Adipocyte (in vitro differentiated cells): ENCODE results near the gene ACACB.
A peak's percentile ranks its signal among the peaks of the same experiment; 100 is the strongest.

Experiments used
- DNase-seq: peaks from one replicate; pipeline ENCODE4 v3.0.0-alpha.2; 2015; ENCODE audit warnings: low read depth
- H3K27me3 ChIP-seq: replicated peaks from 2 replicates; pipeline ENCODE4 v1.7.0; 2013; ENCODE audit warnings: mild to moderate bottlenecking, low read length, moderate library complexity; ENCODE audit not compliant: control insufficient read depth, insufficient read depth
- H3K36me3 ChIP-seq: 2 replicates; pipeline ENCODE4 v1.7.0; 2013; ENCODE audit warnings: low read length, mild to moderate bottlenecking, moderate library complexity; ENCODE audit not compliant: control insufficient read depth, insufficient read depth, severe bottlenecking
- H3K4me1 ChIP-seq: 2 replicates; pipeline ENCODE4 v1.7.0; 2013; ENCODE audit warnings: mild to moderate bottlenecking, low read length, moderate library complexity; ENCODE audit not compliant: control insufficient read depth, insufficient read depth
- H3K4me3 ChIP-seq: 2 replicates; pipeline ENCODE4 v1.7.0; 2013; ENCODE audit warnings: mild to moderate bottlenecking, low read length, moderate library complexity
- H3K9ac ChIP-seq: 2 replicates; pipeline ENCODE4 v1.7.0; 2013; ENCODE audit warnings: mild to moderate bottlenecking, low read length, moderate library complexity
- H3K9me3 ChIP-seq: 2 replicates; pipeline ENCODE4 v1.7.0; 2013; ENCODE audit warnings: mild to moderate bottlenecking, low read length, moderate library complexity; ENCODE audit not compliant: control insufficient read depth

ACACB gene

GRCh38 chr12:109110988-109111495 is 5.3 kb upstream of the ACACB start:
- DNase-seq = peak; percentile 95
- H3K4me3 ChIP-seq = peak overlapping the region; percentile 84
- peak overlapping the region; percentile 77 for H3K9ac ChIP-seq
- no peaks in the 10 kb centered on the region for H3K9me3 ChIP-seq
- peaks cover 37% of the 10 kb centered on the region for H3K36me3 ChIP-seq
- H3K27me3 ChIP-seq = no peaks in the 10 kb centered on the region
- peaks cover 55% of the 10 kb centered on the region for H3K4me1 ChIP-seq

- Histone ChIP-seq H3K9me3 (no peaks in the 10 kb centered on the region), H3K4me1 (peaks cover 71% of the 10 kb centered on the region)
Observed at GRCh38 chr12:109112720-109113465, 3.5 kb upstream of the ACACB start.

GRCh38 chr12:109113661-109114321 is 2.6 kb upstream of the ACACB start:
- peaks cover 76% of the 10 kb centered on the region for H3K4me1 ChIP-seq
- H3K9ac ChIP-seq = peak overlapping the region; percentile 55
- H3K4me3 ChIP-seq = peak overlapping the region; percentile 38
- peak; percentile 22 for DNase-seq
- peaks cover 14% of the 10 kb centered on the region for H3K36me3 ChIP-seq
- H3K27me3 ChIP-seq = no peaks in the 10 kb centered on the region
- no peaks in the 10 kb centered on the region for H3K9me3 ChIP-seq

More at GRCh38 chr12:109112720-109113465, 3.5 kb upstream of the ACACB start:
- no peak for DNase-seq
- H3K4me3 ChIP-seq = peak overlapping the region; percentile 38
- peak overlapping the region; percentile 50 for H3K9ac ChIP-seq
- no peaks in the 10 kb centered on the region for H3K27me3 ChIP-seq
- H3K36me3 ChIP-seq = peaks cover 23% of the 10 kb centered on the region

GRCh38 chr12:109114644-109115043 is 1.7 kb upstream of the ACACB start:
- no peaks in the 10 kb centered on the region for H3K27me3 ChIP-seq
- no peaks in the 10 kb centered on the region for H3K9me3 ChIP-seq
- H3K9ac ChIP-seq = peak overlapping the region; percentile 76
- no peak for DNase-seq
- H3K4me1 ChIP-seq = peaks cover 81% of the 10 kb centered on the region
- peak overlapping the region; percentile 51 for H3K4me3 ChIP-seq
- peaks cover 7% of the 10 kb centered on the region for H3K36me3 ChIP-seq

GRCh38 chr12:109115404-109115757 is 1.0 kb upstream of the ACACB start:
- H3K4me1 ChIP-seq = peaks cover 74% of the 10 kb centered on the region
- no peaks in the 10 kb centered on the region for H3K9me3 ChIP-seq
- H3K4me3 ChIP-seq = peak overlapping the region; percentile 51
- H3K9ac ChIP-seq = peak overlapping the region; percentile 76
- no peaks in the 10 kb centered on the region for H3K27me3 ChIP-seq
- no peaks in the 10 kb centered on the region for H3K36me3 ChIP-seq
- no peak for DNase-seq

- Histone ChIP-seq H3K27me3 (no peaks in the 10 kb centered on the region), H3K36me3 (no peaks in the 10 kb centered on the region), H3K9ac (peak overlapping the region; percentile 88), H3K4me1 (peaks cover 62% of the 10 kb centered on the region), H3K9me3 (no peaks in the 10 kb centered on the region), H3K4me3 (peak overlapping the region; percentile 53)
- DNase-seq = no peak
Observed at GRCh38 chr12:109116611-109116949, 193 bp downstream of the ACACB start.

GRCh38 chr12:109120095-109120494 is 3.7 kb downstream of the ACACB start:
- Histone ChIP-seq H3K4me3 (no peak overlapping the region), H3K4me1 (peaks cover 35% of the 10 kb centered on the region), H3K27me3 (no peaks in the 10 kb centered on the region), H3K9ac (peak overlapping the region; percentile 24), H3K36me3 (no peaks in the 10 kb centered on the region), H3K9me3 (no peaks in the 10 kb centered on the region)
- DNase-seq = no peak

GRCh38 chr12:109120557-109120956 is 4.2 kb downstream of the ACACB start:
- Histone ChIP-seq H3K27me3 (no peaks in the 10 kb centered on the region), H3K36me3 (no peaks in the 10 kb centered on the region), H3K4me3 (no peak overlapping the region), H3K9me3 (no peaks in the 10 kb centered on the region), H3K4me1 (peaks cover 31% of the 10 kb centered on the region), H3K9ac (peak overlapping the region; percentile 24)
- no peak for DNase-seq

DNA sequence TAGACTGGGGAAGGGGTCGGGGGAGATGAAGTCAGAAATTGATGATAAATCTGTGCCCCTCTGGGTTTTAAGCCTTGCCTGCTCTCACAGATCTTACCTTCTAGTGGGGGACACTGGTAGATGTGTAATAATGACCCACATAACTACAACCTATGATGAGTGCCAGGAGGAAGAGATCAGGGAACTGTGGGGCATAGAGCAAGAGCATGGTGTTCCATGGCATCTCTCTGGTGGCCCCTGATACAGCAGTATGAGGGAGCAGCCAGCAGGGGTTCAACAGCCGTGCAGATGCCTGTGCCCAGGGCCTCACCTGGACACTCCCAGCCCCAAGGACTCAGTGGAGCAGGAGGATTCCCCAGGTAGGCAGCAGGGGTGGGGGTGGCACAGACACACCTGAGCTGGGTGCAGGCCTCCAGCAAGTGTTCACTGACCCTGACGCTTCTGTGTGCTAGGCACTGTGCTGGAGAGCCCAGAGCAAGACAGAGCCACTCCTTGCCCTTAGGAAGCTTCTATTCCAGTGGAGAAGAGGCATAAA is 5.0 kb downstream of the ACACB start:
- no peak for DNase-seq
- H3K9ac ChIP-seq = no peak overlapping the region
- H3K4me3 ChIP-seq = no peak overlapping the region
- H3K9me3 ChIP-seq = no peaks in the 10 kb centered on the region
- peaks cover 5% of the 10 kb centered on the region for H3K36me3 ChIP-seq
- peaks cover 29% of the 10 kb centered on the region for H3K4me1 ChIP-seq
- no peaks in the 10 kb centered on the region for H3K27me3 ChIP-seq

DNA sequence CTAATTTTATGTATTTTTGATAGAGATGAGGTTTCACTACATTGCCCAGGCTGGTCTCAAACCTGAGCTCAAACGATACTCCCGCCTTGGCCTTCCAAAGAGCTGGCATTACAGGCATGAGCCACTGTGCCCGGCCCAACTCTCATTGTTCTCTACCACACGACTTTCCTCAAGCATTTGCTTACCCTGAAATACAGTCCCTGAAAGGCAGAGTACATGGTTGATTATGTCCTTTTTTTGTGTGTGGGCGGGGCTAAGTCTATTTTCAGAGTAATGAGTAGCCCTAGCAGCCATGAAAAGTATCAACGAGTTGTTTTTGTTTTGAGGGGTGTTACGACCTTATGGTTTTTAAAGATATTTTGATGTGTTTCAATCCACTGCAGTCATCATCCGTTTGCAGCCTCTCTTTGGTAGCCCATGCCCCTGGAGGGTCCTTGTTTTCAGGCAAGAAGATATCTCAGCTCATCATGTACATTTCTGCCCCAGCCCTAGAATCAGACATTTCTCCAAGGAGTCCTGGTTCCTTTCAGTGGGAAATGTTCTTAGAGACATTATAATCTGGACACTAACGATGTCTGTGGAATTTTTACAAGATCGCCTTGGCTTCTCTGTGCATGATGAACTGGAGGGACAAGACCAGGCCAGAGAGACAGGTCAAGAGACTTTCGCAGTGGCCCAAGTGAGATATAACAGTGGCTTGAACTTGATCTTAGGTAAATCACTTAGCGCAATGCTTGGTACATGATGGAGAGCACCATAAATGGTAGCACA is 8.7 kb downstream of the ACACB start:
- H3K36me3 ChIP-seq = peaks cover 5% of the 10 kb centered on the region
- peaks cover 22% of the 10 kb centered on the region for H3K4me1 ChIP-seq
- no peaks in the 10 kb centered on the region for H3K9me3 ChIP-seq
- no peak for DNase-seq
- H3K4me3 ChIP-seq = no peak overlapping the region
- H3K27me3 ChIP-seq = no peaks in the 10 kb centered on the region
- no peak overlapping the region for H3K9ac ChIP-seq

GRCh38 chr12:109125791-109126190 is 9.4 kb downstream of the ACACB start:
- no peaks in the 10 kb centered on the region for H3K9me3 ChIP-seq
- H3K4me1 ChIP-seq = peaks cover 29% of the 10 kb centered on the region
- H3K9ac ChIP-seq = peak overlapping the region; percentile 39
- H3K4me3 ChIP-seq = no peak overlapping the region
- H3K27me3 ChIP-seq = no peaks in the 10 kb centered on the region
- H3K36me3 ChIP-seq = peaks cover 5% of the 10 kb centered on the region
- no peak for DNase-seq
